ENCODE results near the gene CAB39.

The CAB39 gene

DNA sequence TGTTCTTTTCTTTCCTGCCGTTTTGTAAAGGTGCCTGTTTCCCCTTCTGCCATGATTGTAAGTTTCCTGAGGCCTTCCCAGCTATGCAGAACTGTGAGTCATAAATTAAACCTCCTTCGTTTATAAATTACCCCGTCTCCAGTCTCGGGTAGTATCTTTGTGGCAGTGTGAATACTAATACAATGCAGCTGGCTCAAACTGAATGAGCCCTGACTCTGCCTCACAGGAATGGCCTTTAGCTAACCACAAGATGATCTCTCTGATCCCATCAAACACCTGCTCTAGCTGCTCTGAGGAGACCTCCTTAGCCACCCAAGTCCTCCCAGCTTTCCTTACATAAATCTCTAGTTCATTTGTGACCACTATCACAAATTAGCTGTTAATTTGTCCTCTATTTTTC lies 41.5 kb upstream of the CAB39 start:
- no peak overlapping the region for H3K27ac ChIP-seq (replicated peaks)

DNA sequence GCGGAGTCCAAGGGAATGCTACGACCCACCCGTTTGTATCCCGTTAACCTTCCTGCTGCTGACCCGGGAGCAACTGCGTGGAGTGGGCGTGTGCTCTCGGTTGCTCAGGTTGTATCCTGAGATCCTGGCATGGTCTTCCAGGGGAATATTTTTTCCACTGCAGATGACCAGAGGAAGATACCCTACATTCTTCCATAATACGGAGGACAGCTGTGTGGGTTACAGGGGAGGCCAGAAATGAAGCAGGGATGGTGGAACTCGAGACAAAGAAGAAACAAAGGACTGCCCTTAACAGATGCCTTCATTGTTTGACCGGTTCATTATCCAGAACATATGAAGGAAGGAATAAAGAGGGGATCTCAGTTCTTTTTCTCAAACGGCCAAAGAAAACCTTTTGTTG lies 39.8 kb upstream of the CAB39 start:
- TF ChIP-seq GABPA (IDR thresholded peaks at IDR 0.05; ENCODE audit: low read depth) (no peak), POLR2AphosphoS5 (IDR thresholded peaks at IDR 0.05; ENCODE audit: low read depth) (no peak)
- TF ChIP-seq, protein P1, sequence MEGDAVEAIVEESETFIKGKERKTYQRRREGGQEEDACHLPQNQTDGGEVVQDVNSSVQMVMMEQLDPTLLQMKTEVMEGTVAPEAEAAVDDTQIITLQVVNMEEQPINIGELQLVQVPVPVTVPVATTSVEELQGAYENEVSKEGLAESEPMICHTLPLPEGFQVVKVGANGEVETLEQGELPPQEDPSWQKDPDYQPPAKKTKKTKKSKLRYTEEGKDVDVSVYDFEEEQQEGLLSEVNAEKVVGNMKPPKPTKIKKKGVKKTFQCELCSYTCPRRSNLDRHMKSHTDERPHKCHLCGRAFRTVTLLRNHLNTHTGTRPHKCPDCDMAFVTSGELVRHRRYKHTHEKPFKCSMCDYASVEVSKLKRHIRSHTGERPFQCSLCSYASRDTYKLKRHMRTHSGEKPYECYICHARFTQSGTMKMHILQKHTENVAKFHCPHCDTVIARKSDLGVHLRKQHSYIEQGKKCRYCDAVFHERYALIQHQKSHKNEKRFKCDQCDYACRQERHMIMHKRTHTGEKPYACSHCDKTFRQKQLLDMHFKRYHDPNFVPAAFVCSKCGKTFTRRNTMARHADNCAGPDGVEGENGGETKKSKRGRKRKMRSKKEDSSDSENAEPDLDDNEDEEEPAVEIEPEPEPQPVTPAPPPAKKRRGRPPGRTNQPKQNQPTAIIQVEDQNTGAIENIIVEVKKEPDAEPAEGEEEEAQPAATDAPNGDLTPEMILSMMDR (IDR thresholded peaks at IDR 0.05; ENCODE audit: insufficient read depth, low read length) = no peak
- no peak for DNase-seq (ENCODE audit: low read depth in 1 of 2, low spot score in 1 of 2)

More for the DNA sequence above, 41.5 kb upstream of the CAB39 start:
- TF ChIP-seq GABPA (IDR thresholded peaks at IDR 0.05; ENCODE audit: low read depth) (no peak), SPI1 (IDR thresholded peaks at IDR 0.05; ENCODE audit: borderline replicate concordance, low read depth) (no peak), POLR2AphosphoS5 (IDR thresholded peaks at IDR 0.05; ENCODE audit: low read depth) (no peak)
- TF ChIP-seq, protein P2, sequence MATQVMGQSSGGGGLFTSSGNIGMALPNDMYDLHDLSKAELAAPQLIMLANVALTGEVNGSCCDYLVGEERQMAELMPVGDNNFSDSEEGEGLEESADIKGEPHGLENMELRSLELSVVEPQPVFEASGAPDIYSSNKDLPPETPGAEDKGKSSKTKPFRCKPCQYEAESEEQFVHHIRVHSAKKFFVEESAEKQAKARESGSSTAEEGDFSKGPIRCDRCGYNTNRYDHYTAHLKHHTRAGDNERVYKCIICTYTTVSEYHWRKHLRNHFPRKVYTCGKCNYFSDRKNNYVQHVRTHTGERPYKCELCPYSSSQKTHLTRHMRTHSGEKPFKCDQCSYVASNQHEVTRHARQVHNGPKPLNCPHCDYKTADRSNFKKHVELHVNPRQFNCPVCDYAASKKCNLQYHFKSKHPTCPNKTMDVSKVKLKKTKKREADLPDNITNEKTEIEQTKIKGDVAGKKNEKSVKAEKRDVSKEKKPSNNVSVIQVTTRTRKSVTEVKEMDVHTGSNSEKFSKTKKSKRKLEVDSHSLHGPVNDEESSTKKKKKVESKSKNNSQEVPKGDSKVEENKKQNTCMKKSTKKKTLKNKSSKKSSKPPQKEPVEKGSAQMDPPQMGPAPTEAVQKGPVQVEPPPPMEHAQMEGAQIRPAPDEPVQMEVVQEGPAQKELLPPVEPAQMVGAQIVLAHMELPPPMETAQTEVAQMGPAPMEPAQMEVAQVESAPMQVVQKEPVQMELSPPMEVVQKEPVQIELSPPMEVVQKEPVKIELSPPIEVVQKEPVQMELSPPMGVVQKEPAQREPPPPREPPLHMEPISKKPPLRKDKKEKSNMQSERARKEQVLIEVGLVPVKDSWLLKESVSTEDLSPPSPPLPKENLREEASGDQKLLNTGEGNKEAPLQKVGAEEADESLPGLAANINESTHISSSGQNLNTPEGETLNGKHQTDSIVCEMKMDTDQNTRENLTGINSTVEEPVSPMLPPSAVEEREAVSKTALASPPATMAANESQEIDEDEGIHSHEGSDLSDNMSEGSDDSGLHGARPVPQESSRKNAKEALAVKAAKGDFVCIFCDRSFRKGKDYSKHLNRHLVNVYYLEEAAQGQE (IDR thresholded peaks at IDR 0.05; ENCODE audit: insufficient replicate concordance, low read depth) = no peak
- TF ChIP-seq, protein P1 (IDR thresholded peaks at IDR 0.05; ENCODE audit: insufficient read depth, low read length) = no peak
- DNase-seq (ENCODE audit: low read depth in 1 of 2, low spot score in 1 of 2) = no peak
- H3K4me3 ChIP-seq (replicated peaks; ENCODE audit: insufficient read depth, low read length) = no peak overlapping the region
- H3K27me3 ChIP-seq (ENCODE audit: insufficient read depth, poor library complexity, severe bottlenecking) = no peaks in the 10 kb centered on the region

DNA sequence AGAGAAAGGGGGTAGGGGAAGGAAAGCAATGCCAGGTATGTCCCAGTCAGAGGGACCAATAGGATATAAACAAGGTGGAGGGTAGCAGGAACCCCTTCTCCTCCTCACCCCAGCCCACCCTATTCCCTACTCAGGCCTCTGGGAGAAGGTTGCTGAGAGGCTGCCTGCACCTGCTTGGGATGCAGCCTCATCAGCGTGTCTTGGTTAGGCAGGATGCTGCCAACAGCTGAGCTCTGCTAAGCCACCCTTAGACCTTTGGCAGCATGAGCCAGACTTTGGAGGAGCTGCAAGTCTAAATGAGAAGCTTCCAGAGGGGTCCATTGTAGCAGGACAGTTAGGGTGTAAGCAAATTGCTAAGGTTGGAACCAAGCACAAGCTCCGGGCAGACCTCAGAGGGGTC lies 38.2 kb upstream of the CAB39 start:
- Histone ChIP-seq H3K4me3 (replicated peaks; ENCODE audit: insufficient read depth, low read length) (no peak overlapping the region), H3K27me3 (ENCODE audit: insufficient read depth, poor library complexity, severe bottlenecking) (no peaks in the 10 kb centered on the region), H3K27ac (replicated peaks) (no peak overlapping the region)
- DNase-seq (ENCODE audit: low read depth in 1 of 2, low spot score in 1 of 2) = no peak
- TF ChIP-seq GABPA (IDR thresholded peaks at IDR 0.05; ENCODE audit: low read depth) = no peak
- TF ChIP-seq, protein P1 (IDR thresholded peaks at IDR 0.05; ENCODE audit: insufficient read depth, low read length) = no peak
- TF ChIP-seq, protein P2 (IDR thresholded peaks at IDR 0.05; ENCODE audit: insufficient replicate concordance, low read depth) = no peak
- TF ChIP-seq SPI1 (IDR thresholded peaks at IDR 0.05; ENCODE audit: borderline replicate concordance, low read depth) = no peak
- no peak for TF ChIP-seq POLR2AphosphoS5 (IDR thresholded peaks at IDR 0.05; ENCODE audit: low read depth)

More for the DNA sequence above, 39.8 kb upstream of the CAB39 start:
- Histone ChIP-seq H3K27ac (replicated peaks) (no peak overlapping the region), H3K27me3 (ENCODE audit: insufficient read depth, poor library complexity, severe bottlenecking) (no peaks in the 10 kb centered on the region), H3K4me3 (replicated peaks; ENCODE audit: insufficient read depth, low read length) (no peak overlapping the region)
